HG03135 (cell line): ENCODE results near the gene CSPG4.
A peak's percentile ranks its signal among the peaks of the same experiment; 100 is the strongest.
"Not testable (repeated sequence)": the region's sequence is repeated elsewhere in the genome, so short reads cannot be mapped to it uniquely, and the experiment has no call there.

Experiments used
- ATAC-seq: cut with Tn5 transposase; IDR thresholded peaks from one replicate; pipeline ENCODE4 v1.9.1; 2021; ENCODE audit warnings: mild to moderate bottlenecking, moderate library complexity; ENCODE audit not compliant: unreplicated experiment

The CSPG4 gene

GRCh38 chr15:75649848-75650247, 62.8 kb downstream of the CSPG4 start:
- no peak for ATAC-seq

DNA sequence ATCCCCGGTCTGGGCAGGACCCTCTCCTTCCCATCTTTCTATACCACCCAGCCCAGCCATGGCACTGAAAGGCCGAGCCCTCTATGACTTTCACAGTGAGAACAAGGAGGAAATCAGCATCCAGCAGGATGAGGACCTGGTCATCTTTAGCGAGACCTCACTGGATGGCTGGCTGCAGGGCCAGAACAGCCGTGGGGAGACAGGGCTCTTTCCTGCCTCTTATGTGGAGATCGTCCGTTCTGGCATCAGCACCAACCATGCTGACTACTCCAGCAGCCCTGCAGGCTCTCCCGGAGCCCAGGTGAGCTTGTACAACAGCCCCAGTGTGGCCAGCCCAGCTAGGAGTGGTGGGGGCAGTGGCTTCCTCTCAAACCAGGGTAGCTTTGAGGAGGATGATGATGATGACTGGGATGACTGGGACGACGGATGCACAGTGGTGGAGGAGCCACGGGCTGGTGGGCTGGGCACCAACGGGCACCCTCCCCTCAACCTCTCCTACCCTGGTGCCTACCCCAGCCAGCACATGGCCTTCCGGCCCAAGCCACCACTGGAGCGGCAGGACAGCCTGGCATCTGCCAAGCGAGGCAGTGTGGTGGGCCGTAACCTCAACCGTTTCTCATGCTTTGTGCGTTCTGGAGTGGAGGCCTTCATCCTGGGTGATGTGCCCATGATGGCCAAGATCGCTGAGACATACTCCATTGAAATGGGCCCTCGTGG, 63.4 kb downstream of the CSPG4 start:
- no peak for ATAC-seq

DNA sequence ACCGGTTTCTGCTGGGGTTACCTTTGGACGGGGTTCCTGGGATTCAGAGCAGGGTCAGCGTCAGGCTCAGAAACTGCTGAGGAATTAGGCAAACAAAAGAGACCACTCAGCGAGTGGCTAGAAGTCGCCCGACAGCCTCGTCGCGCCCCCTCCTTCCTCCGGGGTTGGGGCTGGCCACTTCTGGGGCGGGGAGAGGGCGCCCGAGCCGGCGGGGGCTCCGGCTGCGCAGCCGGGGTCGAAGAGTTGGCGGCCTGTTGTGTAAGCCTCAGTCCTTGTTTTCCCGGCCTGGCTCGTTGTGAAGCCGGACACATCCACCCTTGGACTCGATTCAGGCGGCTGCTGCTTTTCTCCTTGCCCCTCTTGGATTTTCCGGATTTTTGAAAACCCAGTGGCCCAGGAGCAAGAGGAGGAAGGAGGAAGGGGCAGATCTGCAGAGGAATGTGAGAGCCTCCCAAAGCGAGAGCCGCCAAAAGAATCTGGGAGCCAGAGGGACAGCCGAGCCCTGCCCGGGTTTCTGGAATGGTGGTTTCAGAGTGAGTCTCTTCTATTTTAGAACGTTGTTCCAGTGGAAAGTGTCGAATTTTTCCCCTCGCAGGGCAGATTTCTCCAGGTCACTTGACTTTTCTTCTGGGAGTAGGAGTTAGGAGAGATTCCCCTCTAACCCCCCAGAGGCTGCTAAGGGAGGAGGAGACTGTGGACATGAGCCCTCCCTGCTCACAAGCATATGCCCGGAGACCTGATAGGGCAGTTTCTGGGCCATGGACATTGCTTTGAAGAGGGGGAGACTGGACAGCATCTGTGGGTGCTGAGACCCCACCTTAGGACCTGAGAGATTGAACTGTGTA, 64.3 kb downstream of the CSPG4 start:
- no peak for ATAC-seq

GRCh38 chr15:75647370-75648155, 65.1 kb downstream of the CSPG4 start, which contains the start of gene SNX33:
Gene SNX33 (plus strand): TSS chr15:75647912. CDS start chr15:75649103, 1,191 bp downstream.
- ATAC-seq: no peak

DNA sequence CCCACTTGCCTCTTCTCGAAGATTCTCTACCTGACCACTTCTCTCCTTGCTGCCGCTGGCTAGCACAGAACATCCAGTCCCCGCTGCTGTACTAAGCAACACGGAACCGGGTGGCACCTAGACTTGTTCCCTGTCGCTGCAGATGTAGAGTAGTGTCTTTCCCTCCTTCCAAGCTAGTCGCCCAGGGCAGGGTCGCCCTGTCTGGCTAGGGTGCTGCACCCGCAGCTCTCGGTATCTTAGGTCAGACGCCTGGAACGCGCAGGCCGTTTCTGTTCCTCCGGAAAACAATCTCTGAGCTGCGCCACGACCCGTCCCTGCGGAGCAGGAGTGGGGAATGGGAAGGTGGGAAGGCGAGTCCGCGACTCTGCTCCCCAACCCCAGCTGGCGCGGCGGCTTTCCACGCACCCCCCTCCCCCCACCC, 65.7 kb downstream of the CSPG4 start:
- ATAC-seq: no peak

GRCh38 chr15:75646112-75646943, 66.3 kb downstream of the CSPG4 start:
- ATAC-seq: no peak

- no peak for ATAC-seq
Measured at GRCh38 chr15:75644376-75644775, 68.3 kb downstream of the CSPG4 start.

GRCh38 chr15:75641603-75642002, 71.0 kb downstream of the CSPG4 start:
- ATAC-seq: no peak

GRCh38 chr15:75641179-75641503, 71.5 kb downstream of the CSPG4 start:
- ATAC-seq: no peak

DNA sequence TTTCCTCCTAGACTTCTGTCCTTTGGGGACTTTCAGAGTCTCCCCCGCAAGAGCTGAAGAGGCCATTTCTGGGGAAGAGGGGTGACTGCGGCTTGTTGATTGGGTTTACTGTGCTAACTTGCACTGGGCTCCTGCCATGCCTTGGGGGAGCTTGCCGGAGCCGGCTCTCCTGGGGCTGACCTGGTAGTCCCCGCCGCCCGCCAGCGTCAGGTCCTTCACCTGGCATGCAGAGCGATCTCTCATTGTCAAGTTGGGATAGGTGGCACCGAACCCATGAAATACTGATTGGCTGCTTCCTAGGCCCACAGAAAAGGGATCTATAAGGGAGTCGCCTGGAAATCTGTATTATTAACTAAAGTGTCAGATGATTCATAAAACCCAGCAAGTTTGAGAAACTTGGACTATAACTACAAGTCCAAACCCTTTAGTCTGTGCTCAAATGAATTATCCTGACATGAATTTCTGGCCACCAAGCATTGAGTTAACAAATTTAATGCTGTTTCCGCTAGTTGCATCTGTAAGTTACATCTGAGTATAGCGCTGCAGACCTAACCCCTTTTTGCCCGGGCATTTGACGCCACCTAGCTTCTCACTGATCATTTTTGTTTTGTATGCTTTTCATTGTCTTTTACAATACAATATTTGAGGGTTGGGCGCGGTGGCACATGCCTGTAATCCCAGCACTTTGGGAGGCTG, 72.0 kb downstream of the CSPG4 start:
- peak; percentile 22 for ATAC-seq

DNA sequence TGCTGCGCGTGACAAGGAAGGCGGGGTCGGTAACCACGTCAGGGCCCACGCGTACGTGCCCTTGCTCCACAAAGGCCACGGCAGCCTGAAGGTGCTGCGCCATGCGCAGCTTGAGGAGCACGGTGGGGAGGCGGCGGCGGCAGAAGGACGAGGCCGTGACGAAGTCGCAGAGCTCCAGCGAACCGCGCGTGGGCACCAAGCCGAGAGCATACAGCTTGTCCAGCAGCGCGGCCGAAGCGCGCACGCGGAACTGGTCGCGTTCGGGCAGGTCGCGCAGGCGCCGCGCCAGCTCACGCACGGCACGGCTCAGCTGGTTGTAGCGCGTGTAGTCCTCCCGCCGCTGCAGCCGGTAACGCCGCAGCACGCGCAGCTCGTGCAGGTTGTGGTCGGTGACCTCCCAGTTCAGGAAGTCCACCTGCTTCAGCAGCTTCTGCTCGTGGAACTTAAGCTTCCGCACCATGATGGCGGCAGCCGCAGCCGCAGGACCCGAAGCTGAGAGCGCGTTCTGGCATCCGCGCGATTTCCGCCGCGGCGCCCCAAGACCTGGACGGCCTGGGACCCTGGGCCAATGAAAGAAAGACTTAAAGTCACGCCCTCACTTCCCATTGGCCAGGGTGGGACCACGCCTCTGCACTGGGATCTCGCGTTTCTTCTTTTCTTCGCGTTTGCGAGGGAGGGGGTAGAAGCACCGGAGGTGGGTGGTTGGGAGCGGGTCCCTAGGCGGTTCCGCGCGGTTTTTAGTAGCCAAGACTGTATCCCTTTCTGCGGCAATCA, 72.8 kb downstream of the CSPG4 start, which contains the start of gene IMP3:
TSS of gene IMP3 (minus strand) at position 516 of the 774 bp plus-strand sequence. CDS start at position 460, 56 bp downstream.
- ATAC-seq: peak; percentile 92

GRCh38 chr15:75639191-75639708, 73.4 kb downstream of the CSPG4 start:
- no peak for ATAC-seq

- ATAC-seq: no peak
Measured at GRCh38 chr15:75637245-75638009, 75.2 kb downstream of the CSPG4 start.

DNA sequence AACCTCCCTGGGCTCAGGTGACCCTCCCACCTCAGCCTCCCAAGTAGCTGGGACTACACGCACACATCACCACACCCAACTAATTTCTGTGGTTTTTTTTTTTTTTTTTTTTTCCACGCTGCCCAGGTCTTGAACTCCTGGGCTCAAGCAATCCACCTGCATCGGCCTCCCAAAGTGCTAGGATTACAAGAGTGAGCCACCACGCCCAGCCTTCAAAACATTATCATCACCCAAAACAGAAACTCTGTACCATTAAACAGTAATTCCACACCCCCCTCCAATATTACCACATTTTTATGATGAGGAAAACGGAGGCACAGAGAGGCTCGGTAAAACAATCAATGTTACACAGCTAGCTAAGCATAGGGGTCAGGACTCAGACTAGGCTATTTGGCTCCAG, 76.6 kb downstream of the CSPG4 start:
- no peak for ATAC-seq

DNA sequence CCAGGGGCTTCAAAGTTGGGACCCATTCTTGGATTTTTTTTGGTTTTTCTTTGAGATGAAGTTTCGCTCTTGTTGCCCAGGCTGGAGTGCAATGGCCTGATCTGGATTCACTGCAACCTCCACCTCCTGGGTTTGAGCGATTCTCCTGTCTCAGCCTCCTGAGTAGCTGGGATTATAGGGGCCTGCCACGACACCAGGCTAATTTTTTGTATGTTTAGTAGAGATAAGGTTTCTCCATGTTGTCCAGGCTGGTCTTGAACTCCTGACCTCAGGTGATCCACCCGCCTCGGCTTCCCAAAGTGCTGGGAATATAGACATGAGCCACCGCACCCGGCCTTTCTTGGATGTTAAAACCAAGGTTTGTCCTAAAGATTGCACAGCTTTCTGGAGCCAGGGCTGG, 78.7 kb downstream of the CSPG4 start:
- ATAC-seq: not testable (repeated sequence)

- ATAC-seq: no peak
Measured at GRCh38 chr15:75631935-75632334, 80.7 kb downstream of the CSPG4 start.

- peak; percentile 71 for ATAC-seq
Measured at GRCh38 chr15:75625542-75626347, 86.9 kb downstream of the CSPG4 start, which contains the start of gene SNUPN. Gene SNUPN (minus strand): TSS chr15:75625725. CDS start chr15:75621051, 4,674 bp downstream.
